Upper lobe of left lung (tissue), 4 donors: ENCODE results near the gene ALS2.
"Not testable (repeated sequence)": the region's sequence is repeated elsewhere in the genome, so short reads cannot be mapped to it uniquely, and the experiment has no call there.

Experiments used
- CTCF ChIP-seq, 6 experiments: fragments of 450-650 bp in 4 of 6; fragments of 200-600 bp in 2 of 6; sonication (generic) in 2 of 6; IDR thresholded peaks; one replicate each; pipeline ENCODE4 v1.5.1; 2016 to 2019; ENCODE audit warnings: antibody characterized with exemption in 6 of 6
- EP300 ChIP-seq, 4 donors: sonication (generic); formaldehyde crosslinking; IDR thresholded peaks; one replicate each; pipeline ENCODE4 v1.5.1; 2017; ENCODE audit warnings: antibody characterized with exemption in 4 of 4, control low read depth in 2 of 4
- POLR2A ChIP-seq, 4 donors: fragments of 450-650 bp; IDR thresholded peaks; one replicate each; pipeline ENCODE4 v1.5.1; 2016 to 2017; ENCODE audit warnings: antibody characterized with exemption in 4 of 4, mild to moderate bottlenecking in 2 of 4
- POLR2AphosphoS5 ChIP-seq, 2 donors: sonication (generic); formaldehyde crosslinking; IDR thresholded peaks; one replicate each; pipeline ENCODE4 v1.5.1; 2017; ENCODE audit warnings: antibody characterized with exemption in 2 of 2

- TF ChIP-seq CTCF, POLR2A, POLR2AphosphoS5, EP300 (IDR thresholded peaks at IDR 0.05): not testable (repeated sequence)
These were observed 29.9 kb upstream of the ALS2 start for GRCh38 chr2:201810604-201811003.
